DLD1 (cell line): ENCODE data around the gene NEK6.
"Not testable (repeated sequence)": the region's sequence is repeated elsewhere in the genome, so short reads cannot be mapped to it uniquely, and the experiment has no call there.

Experiments
- in situ Hi-C: cut with HindIII; loops from 2 replicates; pipeline ENCODE4 v1.10.0; 2017; ENCODE audit warnings: low sequenced_read_pairs

Gene NEK6

DNA sequence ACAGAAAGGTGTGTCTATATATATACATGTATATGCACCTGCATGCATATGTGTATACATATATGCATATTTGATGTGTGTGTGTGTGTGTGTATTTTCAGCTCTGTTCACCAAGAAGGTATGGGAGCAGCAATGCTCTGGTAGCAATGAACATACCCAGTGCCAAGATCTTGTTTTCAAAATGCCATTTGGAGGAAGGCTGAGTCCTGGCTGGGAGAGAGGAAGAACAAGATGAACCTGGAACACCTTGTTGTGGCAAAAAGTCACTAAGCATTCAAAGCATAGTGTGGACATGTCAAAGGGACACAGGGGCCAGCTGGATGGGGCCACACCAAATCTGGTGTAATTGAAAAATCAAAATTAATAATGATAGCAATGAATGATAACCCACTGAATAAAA, 31.8 kb upstream of the NEK6 start:
- in situ Hi-C loops = no loop called here

DNA sequence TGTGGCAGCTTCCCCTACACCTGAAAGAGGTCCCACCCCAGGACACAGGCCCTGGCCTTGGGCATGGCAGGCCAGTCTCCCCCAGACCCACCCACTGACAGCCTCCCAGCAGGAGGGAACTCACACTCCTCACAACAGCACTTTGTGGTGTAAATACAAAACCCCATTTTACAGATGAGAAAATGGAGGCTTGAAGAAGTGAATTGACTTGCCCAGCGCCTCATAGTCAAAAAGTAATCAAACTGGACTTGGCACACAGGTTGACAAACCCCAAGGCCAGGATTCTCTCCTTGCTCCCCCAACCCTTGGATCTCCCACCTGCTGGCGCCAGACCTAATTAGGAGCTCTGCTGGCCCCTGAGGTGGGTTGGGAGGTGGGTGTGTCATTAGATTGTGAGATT, 29.2 kb upstream of the NEK6 start:
- in situ Hi-C loops = no loop called here

DNA sequence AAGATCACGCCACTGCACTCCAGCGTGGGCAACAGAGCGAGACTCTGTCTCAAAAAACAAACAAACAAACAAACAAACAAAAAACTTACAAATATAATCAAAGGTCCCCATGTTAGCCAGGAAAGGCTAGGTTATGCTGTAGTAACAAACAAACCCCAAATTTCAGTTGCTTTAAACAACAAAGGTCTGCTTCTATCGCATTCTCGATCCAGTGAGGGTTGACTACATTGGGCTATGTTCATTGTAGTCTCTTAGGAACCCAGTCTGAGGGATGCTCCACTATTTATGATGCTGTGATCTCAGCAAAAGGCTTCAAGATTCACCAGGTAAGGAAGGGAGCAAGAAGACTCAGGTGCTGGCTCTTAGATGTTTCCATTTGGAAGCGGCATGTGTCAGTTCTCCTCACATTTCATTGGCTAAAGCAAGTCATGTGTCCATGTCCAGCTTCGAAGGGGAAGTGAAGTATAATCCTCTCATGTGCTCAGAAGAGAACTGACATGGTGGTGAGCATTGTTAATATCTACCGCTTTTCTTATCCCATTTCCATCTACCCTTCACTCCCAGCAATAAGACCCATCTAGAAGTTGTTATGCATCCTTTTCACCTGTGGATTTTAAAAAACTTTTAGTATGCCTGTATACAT, 26.5 kb upstream of the NEK6 start:
- in situ Hi-C loops = no loop called here

DNA sequence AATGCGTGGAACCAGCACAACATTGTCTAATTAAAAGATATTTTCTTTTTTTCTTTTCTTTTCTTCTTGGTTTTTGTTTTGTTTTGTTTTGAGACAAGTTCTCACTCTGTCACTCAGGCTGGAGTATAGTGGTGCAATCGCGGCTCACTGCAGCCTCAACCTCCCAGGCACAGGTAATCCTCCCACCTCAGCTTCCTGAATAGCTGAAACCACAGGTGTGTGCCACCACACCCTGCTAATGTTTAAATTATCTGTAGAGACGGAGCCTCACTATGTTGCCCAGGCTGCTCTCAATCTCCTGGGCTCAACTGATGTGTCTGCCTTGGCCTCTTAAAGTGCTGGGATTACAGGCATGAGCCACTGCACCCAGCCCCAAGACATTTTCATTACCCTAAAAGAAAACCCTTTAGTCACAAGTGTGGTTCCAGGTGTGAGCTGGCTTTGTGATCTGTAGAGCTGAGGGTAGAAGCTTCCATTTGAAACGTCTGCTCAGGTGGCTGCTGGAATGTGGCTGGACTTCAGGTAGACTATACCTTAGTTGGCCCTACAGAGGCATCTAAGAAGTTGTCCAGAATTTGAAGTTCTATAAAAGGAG, 19.1 kb upstream of the NEK6 start:
- in situ Hi-C loops = no loop called here

DNA sequence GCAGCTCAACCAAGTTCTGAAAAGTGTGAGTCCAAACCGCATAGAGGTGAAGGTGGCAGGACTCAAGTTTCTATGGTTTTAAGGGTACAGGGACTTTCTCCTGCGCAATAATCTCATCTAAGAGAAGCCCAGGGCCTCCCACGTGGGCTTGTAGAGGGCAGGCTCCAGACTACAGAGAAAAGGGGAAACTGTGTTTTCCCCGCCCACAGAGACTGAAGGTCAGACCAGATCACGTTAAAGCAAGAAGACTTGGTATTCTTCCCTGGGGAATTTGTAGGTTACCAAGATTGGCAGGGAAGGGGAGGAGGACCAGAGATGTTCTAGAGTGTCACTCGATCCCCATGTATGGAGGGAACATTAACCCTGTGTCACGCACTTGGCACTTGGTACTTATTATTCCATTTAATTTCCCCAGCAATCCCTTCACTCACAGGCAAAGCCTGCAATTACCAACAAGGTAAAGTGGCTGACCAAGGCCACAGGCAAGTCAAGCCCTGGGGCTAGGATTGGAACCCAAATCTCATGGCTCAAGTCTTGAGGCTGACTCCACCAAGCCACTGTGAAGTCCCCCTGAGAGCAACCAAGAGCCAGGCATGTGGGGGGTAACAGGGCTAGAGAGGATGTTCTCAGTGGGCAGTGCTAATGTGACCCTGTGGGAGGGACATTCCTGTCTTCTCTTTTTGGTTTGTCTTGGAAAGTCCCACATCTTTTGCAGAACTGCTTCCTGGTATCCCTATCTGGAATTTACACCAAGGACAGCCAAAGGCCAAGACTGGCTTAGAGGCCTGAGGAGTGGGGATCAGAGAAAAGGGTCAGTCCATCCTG, 18.3 kb upstream of the NEK6 start:
- in situ Hi-C loops = no loop called here

DNA sequence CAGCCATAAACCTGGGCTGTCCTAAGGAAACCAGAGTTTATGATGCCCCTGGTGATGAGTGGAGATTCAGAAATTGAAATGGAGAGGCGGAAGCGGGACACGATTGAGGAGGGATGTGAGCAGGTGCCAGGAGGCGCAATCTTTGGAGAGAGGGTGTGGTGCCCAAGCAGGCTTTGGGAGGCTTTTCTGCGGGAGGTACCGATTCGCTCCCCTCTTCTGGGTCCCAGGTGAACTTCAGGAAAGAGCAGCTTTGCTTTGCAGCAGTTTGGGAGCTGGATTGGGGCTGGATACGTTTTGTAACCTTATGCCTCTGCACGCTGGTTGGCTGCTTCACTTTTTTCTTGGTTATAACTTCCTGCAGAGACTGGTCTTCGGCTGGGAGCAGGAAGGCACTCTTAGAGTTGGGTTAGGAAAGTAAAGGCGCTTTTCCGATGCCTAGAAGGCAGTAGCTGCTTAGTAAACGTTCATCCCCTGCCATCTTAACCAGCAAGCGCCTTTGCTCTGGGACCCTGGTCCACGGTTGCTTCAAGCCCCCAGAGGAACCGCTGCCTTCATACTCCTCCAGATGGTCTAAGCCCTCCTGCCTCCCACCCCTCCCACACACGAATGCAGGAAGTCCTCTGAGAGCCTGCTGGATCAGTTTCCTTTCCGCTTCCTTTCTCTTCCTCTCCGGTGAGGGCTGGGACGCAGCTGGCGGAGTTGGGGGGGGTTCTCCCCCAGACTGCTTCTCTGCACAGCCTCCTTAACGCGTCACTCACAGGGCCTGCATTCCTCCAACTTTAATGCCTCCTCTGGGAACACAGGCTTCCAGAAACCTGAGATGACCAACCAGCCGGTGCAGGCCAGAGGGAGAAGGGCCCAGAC, 15.2 kb upstream of the NEK6 start:
- in situ Hi-C loops = no loop called here

DNA sequence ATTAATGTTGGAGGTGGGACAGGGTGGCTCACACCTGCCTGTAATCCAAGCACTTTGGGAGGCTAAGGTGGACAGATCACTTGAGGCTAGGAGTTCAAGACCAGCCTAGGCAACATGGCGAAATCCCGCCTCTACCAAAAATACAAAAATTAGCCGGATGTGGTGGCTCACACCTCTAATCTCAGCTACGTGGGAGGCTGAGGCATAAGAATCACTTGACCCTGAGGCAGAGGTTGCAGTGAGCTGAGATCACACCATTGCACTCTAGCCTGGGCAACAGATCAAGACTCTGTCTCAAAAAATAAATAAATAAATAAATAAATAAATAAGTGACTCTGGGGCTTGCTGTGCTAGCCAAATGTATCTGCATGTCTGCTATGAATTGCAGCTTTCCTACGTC, 10.4 kb upstream of the NEK6 start:
- in situ Hi-C loops = not testable (repeated sequence)

DNA sequence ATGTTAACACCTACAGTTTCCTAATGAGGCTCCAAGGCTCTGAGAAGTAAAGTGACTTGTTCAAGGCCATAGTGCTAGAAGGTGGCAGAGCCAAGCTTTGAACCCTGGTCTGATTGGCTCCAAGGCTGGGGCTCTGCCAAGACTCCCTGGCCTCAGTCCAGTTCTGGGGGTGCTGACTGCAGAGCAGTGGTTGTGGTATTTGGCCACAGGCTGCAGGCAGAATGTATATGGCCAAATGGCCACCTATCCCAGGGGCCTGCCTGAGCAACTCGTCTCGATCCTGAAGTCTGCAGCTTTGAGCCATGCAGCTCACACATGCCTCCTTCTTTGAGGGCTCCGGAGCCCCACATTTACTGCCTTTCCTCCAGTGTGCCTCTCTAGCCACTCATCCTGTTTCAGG, 9.7 kb upstream of the NEK6 start:
- in situ Hi-C loops = no loop called here

DNA sequence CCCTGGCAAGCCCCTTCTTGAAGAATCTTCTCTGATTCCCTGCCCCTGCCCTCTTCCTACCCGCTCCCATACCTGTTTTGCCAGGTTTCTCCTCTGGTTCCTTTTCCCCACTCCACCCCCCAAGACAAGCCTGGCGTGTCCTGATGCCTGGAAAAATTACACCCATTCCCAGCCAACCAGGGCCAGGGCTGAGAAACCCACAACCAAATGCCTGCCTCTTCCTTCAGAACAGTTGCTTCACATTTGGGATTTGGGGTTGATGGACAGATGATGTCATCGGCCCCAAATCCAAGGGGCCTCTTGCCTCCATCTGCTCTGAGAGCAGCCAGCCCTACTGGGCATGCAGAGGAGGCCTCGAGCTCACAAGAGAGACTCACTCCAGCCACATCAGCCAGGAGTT, 8.8 kb upstream of the NEK6 start:
- in situ Hi-C loops = no loop called here

DNA sequence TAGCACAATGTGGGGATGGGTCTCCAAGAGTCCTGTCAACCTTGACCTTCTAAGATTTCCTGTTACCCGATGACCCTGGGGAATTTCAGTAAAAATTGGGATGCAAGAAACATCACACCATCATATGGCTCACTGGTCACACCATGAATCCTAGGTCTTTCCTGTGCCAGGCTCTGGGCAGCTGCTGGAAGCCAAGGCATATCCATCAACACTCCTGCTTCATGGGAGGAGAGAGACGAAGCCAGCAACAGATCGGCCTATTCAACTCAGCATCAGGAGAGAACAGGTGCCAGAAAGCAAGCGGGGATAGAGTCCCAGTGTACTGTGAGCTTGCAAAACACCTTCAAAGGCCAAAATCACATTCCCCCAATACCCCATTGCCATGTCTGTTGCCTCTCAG, 6.5 kb upstream of the NEK6 start:
- in situ Hi-C loops = no loop called here

DNA sequence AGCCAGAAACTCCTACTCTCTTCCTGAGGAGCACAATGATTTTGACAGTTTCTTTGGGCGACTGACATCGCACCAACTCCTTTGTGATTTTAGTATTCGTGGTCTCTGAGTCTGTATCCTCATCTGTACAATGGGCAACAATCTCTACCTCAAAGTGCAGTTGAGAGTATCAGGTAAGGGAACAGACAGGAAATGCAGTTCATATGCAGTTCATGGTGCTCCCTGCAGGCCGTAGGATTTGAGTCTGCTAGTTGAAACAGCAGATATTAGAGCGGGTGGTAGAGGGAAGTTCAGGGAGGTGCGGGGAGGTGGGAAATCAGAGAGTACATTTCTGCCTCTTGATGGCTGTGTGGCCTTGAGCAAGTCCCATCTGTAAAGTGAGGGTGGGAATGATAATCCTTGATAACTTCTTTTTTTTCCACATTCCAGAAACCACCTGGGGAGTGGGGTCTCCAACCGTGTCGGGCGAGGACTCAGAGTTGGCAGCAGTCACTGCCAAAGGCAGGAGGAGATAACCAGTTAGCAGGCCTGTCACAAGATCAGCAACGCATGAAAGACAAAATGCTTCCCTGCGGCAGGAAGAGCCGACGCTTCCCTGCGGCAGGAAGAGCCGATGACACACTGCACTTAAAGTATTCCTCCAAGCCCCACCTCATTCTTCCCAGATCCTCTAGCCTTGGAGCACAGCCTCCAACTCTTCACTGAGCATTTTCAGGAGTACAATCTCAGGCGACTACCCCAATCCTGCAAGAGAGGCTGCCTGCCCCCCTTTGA, 6.0 kb upstream of the NEK6 start:
- in situ Hi-C loops = no loop called here

DNA sequence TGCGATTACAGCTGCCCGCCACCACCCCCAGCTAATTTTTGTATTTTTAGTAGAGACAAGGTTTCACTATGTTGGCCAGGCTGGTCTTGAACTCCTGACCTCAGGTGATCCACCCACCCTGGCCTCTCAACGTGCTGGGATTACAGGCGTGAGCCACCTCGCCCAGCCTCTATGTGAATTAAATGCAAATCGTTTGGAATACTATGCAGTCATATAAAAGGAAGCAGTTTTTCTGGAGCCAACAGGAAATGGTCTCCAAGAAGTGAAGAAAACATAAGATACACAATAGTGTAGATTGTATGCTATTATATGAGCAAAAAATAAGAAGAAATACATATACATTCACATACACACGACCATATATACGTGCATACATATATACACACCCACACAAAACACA, 4.9 kb upstream of the NEK6 start:
- in situ Hi-C loops = not testable (repeated sequence)

DNA sequence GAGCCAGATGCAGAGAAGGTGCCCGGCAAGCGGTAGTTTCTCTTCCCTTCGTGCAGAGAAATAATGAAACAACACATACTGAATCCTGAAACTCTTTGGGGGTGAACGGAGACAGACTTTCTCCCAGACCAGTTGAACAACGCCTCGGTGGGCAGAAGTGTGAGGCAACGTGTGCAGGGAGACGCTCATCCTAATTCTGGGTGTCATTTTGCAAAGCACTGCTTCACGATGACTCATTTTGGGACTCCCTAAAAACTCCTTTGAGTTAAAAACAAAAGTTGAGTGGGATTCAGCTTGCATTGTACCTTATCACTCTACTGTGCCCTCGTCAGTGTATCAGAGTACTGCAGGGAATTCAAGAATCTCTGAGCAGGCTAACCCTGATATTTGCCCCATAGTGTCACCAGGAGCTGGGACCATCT, 3.5 kb upstream of the NEK6 start:
- in situ Hi-C loops = no loop called here

DNA sequence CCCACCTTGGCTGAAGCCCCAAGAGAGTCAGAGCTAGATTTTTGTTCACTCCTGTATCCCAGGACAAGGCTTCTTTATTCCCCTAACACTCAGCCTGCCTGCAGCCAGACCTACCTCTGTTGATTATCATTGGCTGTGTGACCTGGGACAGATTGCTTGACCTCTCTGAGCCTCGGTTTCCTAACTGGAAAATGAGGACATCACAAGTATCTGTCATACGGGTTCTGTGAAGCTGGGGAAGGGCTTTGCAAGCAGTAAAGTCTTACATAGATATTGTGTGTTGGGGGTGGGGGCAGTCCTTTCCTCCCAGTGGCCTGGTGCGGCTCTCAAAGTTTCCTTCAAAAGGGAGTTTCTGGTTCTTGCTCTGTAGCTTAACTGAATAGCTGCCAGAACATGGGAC, 2.5 kb upstream of the NEK6 start:
- in situ Hi-C loops = no loop called here

DNA sequence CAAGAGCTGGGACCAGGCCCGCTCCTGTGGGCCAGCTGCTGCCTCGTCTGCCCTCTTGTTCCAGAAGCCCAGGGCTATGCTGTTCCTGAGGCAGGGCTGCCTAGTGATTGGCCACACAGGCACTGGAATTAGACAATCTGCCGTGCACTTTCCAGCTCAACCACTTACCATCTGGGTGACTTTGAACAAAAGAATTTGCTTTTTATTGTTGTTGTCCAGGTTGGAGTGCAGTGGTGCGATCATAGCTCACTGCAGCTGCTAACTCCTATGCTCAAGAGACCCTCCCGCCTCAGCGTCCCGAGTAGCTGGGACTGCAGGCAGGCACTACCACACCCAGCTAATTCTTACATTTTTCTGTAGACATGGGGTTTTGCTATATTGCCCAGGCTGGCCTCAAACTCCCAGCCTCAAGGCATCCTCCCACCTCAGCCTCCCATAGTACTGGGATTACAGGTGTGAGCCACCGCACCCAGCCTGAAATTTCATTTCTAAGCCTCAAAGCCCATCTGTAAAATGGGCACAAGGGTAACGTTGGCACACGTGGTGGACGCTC, 1.2 kb upstream of the NEK6 start:
- in situ Hi-C loops = no loop called here

DNA sequence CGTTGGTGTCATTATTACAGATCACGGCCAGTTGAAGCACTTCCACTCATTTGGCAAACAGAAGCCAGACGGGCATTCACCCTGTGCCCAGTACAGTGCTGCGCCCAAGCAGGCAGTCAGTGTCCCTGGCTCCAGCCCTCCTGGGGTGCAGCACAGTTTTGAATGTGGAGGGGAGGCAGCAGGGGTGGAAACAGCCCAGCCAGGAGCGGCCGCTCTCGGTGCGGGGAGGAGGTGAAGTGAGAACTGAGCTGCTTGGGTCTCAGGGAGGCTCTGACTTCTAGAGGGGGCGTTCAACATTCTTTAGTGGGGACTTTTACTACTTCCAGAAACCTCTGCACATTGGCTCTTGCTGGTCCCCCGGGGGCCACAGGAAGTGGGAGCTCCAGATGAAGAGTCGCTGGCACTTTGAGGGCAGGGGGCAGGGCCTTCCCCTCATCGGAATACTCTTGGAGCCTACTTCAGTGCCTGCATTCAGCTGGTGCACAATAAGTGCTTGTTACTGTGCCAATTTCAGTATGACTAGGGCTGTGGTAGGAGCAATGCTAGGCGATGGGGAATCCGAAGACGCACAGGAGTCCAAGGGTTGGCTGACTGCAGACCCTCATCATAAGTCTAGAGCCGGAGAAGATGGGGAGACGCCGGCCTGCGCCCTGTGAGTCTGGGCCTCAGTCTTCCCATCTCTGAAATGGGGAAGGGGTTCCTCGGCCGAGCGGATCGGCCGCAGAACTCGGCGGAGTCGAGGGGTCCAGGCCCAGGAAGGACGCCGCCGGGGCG, 492 bp upstream of the NEK6 start:
- in situ Hi-C loops = no loop called here

DNA sequence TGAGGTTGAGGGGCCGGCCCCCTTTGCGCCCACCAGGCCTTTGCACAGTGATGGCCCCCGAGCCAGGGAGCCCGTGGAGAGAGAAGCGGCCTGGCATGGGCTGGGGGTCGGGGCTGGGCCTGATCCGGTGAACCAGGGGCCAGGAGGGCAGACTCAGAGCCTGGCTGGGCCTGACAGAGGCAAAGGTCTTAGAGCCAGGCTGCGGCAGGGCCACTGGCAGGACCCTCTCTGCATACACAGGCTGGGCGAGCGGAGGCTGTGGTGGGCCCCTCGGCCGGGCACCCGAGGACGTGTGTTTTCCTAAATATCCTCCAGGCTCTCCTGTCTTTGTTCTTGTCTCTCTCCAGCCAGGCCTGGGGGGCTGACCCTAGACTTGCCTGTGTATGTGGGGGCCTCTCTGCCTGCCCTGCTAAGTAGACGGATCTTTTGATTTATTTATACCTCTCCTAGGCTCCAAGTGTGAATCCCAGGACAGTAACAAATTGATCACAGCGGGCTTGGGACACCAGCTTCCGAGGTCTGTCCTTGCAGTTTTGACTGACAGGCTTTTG, 933 bp downstream of the NEK6 start:
- in situ Hi-C loops = no loop called here

DNA sequence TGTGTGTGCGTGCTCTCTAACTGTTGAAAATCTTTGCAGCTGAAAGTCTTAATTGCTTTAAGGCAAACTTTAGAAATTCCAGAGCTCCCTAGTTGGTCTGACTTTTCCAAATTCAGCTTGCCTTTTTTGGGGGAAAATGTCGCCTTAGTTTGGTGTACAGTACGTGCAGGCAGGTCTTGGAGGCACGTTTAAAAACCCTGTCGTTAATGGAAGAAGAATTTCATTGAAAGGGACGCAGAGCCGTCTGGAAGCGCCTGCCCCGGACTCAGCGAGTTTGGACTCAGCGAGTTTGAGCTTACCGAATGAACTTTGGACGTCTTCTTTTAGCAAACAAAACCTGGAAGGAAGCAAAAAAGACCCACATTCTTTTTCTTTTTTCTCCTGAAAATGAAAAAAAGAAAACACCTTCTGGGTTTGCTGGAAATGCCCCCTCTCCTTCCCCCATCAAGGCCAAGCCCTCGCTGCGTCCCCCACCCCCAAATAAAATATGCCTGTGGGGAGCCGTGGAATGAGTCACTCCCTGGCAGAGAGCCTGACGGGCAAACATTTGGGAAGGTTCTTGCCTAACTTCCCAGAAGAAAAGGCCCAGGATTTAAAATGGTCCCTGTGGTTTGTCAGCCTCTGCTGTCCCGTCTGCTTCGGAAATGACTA, 1.5 kb downstream of the NEK6 start:
- in situ Hi-C loops = no loop called here
